ENCODE results near the gene B4GALT2. TPM values are rescaled to one million over a fixed set of nuclear protein-coding genes. Genes with fewer than 3 reads are reported as not detected.
A peak's percentile ranks its signal among the peaks of the same experiment; 100 is the strongest.

The B4GALT2 gene
- total RNA-seq, 2 donors from 2014 or later = 62.7 to 72.7 TPM

GRCh38 chr1:43996733-43997115 lies 17.7 kb downstream of the B4GALT2 start:
- WGBS, 2 experiments (ENCODE audit: insufficient coverage in 1 of 2, insufficient read length in 1 of 2) = 86 to 93% methylated on average over 1 to 6 of the region's 6 CpGs

GRCh38 chr1:43997295-43997999 lies 18.4 kb downstream of the B4GALT2 start:
- peak overlapping the region; percentile 68 for H3K27ac ChIP-seq (ENCODE audit: low read depth, low read length)
- Mint-ChIP-seq H3K4me1 (peaks cover 45% of the 10 kb centered on the region), H3K9me3 (no peaks in the 10 kb centered on the region), H3K27me3 (ENCODE audit: insufficient read depth) (no peaks in the 10 kb centered on the region), H3K27ac (no peak overlapping the region), H3K36me3 (ENCODE audit: low read depth) (peaks cover 13% of the 10 kb centered on the region), H3K4me3 (no peak overlapping the region)
- DNase-seq = no peak
- no peaks in the 10 kb centered on the region for H3K27me3 ChIP-seq (ENCODE audit: control insufficient read depth, insufficient read depth, low read length, poor library complexity, severe bottlenecking)
- no peak for TF ChIP-seq CTCF (conservative IDR thresholded peaks at IDR 0.05)
- 89 to 90% methylated on average over 15 to 22 of the region's 22 CpGs for WGBS, 2 experiments (ENCODE audit: insufficient coverage in 1 of 2, insufficient read length in 1 of 2)
- no peaks in the 10 kb centered on the region for H3K9me3 ChIP-seq (ENCODE audit: control insufficient read depth, low read length)
- H3K4me1 ChIP-seq (ENCODE audit: control insufficient read depth, insufficient read depth, low read length) = peaks cover 30% of the 10 kb centered on the region
- H3K9ac ChIP-seq (ENCODE audit: extremely low read depth, low read length, poor library complexity, severe bottlenecking) = no peak overlapping the region
- no peak overlapping the region for H3K4me3 ChIP-seq (ENCODE audit: low read length)
- H3K36me3 ChIP-seq (ENCODE audit: control insufficient read depth, insufficient read depth, low read length) = no peaks in the 10 kb centered on the region

More at GRCh38 chr1:43996733-43997115, 17.7 kb downstream of the B4GALT2 start:
- Histone ChIP-seq H3K36me3 (ENCODE audit: control insufficient read depth, insufficient read depth, low read length) (no peaks in the 10 kb centered on the region), H3K27me3 (ENCODE audit: control insufficient read depth, insufficient read depth, low read length, poor library complexity, severe bottlenecking) (no peaks in the 10 kb centered on the region), H3K27ac (ENCODE audit: low read depth, low read length) (peak overlapping the region; percentile 68), H3K9me3 (ENCODE audit: control insufficient read depth, low read length) (no peaks in the 10 kb centered on the region), H3K9ac (ENCODE audit: extremely low read depth, low read length, poor library complexity, severe bottlenecking) (no peak overlapping the region), H3K4me3 (ENCODE audit: low read length) (no peak overlapping the region), H3K4me1 (ENCODE audit: control insufficient read depth, insufficient read depth, low read length) (peaks cover 35% of the 10 kb centered on the region)
- Mint-ChIP-seq H3K27ac (no peak overlapping the region), H3K36me3 (ENCODE audit: low read depth) (peaks cover 9% of the 10 kb centered on the region), H3K4me3 (no peak overlapping the region), H3K9me3 (no peaks in the 10 kb centered on the region), H3K27me3 (ENCODE audit: insufficient read depth) (no peaks in the 10 kb centered on the region), H3K4me1 (peaks cover 46% of the 10 kb centered on the region)
- no peak for TF ChIP-seq CTCF (conservative IDR thresholded peaks at IDR 0.05)
- no peak for DNase-seq

GRCh38 chr1:43998000-43998378 lies 19.0 kb downstream of the B4GALT2 start:
- 96 to 98% methylated on average over 8 to 11 of the region's 11 CpGs for WGBS, 2 experiments (ENCODE audit: insufficient coverage in 1 of 2, insufficient read length in 1 of 2)
- Mint-ChIP-seq H3K27me3 (ENCODE audit: insufficient read depth) (no peaks in the 10 kb centered on the region), H3K36me3 (ENCODE audit: low read depth) (peaks cover 13% of the 10 kb centered on the region), H3K27ac (peak overlapping the region; percentile 35), H3K9me3 (no peaks in the 10 kb centered on the region), H3K4me3 (no peak overlapping the region), H3K4me1 (peaks cover 41% of the 10 kb centered on the region)
- H3K27me3 ChIP-seq (ENCODE audit: control insufficient read depth, insufficient read depth, low read length, poor library complexity, severe bottlenecking) = no peaks in the 10 kb centered on the region
- H3K9me3 ChIP-seq (ENCODE audit: control insufficient read depth, low read length) = no peaks in the 10 kb centered on the region
- peaks cover 29% of the 10 kb centered on the region for H3K4me1 ChIP-seq (ENCODE audit: control insufficient read depth, insufficient read depth, low read length)
- H3K27ac ChIP-seq (ENCODE audit: low read depth, low read length) = no peak overlapping the region
- H3K36me3 ChIP-seq (ENCODE audit: control insufficient read depth, insufficient read depth, low read length) = no peaks in the 10 kb centered on the region
- H3K9ac ChIP-seq (ENCODE audit: extremely low read depth, low read length, poor library complexity, severe bottlenecking) = no peak overlapping the region
- H3K4me3 ChIP-seq (ENCODE audit: low read length) = no peak overlapping the region
- DNase-seq = no peak
- no peak for TF ChIP-seq CTCF (conservative IDR thresholded peaks at IDR 0.05)

Data from endodermal cell (in vitro differentiated cells).